Mononuclear cell (primary cell): ENCODE results near the gene NEO1. TPM values are rescaled to one million over a fixed set of nuclear protein-coding genes. Genes with fewer than 3 reads are reported as not detected.
"Not testable (repeated sequence)": the region's sequence is repeated elsewhere in the genome, so short reads cannot be mapped to it uniquely, and the experiment has no call there.

Source experiments
- H3K27me3 ChIP-seq: 2 replicates; pipeline ENCODE4 v1.6.0; 2011; ENCODE audit warnings: low read length, control low read depth; ENCODE audit not compliant: insufficient read depth
- H3K4me1 ChIP-seq: 2 replicates; pipeline ENCODE4 v1.5.1; 2011; ENCODE audit warnings: mild to moderate bottlenecking, low read length, control low read depth; ENCODE audit not compliant: insufficient read depth
- H3K4me3 ChIP-seq: 2 replicates; pipeline ENCODE4 v1.5.1; 2011; ENCODE audit warnings: mild to moderate bottlenecking, low read length, moderate library complexity
- H3K9me3 ChIP-seq: 2 replicates; pipeline ENCODE4 v1.5.1; 2011; ENCODE audit warnings: low read depth, mild to moderate bottlenecking, control low read depth, low read length
- total RNA-seq: library from RNA; depleted of rRNA; stranded (reverse); fragments of >200 nt; gene quantifications from one replicate; pipeline ENCODE4 v1.2.3, GENCODE V29; 2012

Gene NEO1
- total RNA-seq, 1 donor = 9.6 TPM

GRCh38 chr15:73161546-73161945 is 109.3 kb downstream of the NEO1 start:
- H3K27me3 ChIP-seq = no peaks in the 10 kb centered on the region
- no peaks in the 10 kb centered on the region for H3K9me3 ChIP-seq
- no peak overlapping the region for H3K4me3 ChIP-seq
- H3K4me1 ChIP-seq = no peaks in the 10 kb centered on the region

GRCh38 chr15:73165435-73165834 is 113.2 kb downstream of the NEO1 start:
- Histone ChIP-seq H3K4me3 (no peak overlapping the region), H3K9me3 (no peaks in the 10 kb centered on the region), H3K27me3 (no peaks in the 10 kb centered on the region), H3K4me1 (no peaks in the 10 kb centered on the region)

GRCh38 chr15:73165844-73166243 is 113.6 kb downstream of the NEO1 start:
- H3K27me3 ChIP-seq = no peaks in the 10 kb centered on the region
- H3K4me3 ChIP-seq = no peak overlapping the region
- no peaks in the 10 kb centered on the region for H3K4me1 ChIP-seq
- no peaks in the 10 kb centered on the region for H3K9me3 ChIP-seq

- not testable (repeated sequence) for H3K4me1 ChIP-seq, H3K4me3 ChIP-seq, H3K9me3 ChIP-seq, H3K27me3 ChIP-seq
Measured at GRCh38 chr15:73166711-73167110, 114.4 kb downstream of the NEO1 start.

- Histone ChIP-seq H3K27me3 (no peaks in the 10 kb centered on the region), H3K9me3 (no peaks in the 10 kb centered on the region), H3K4me3 (no peak overlapping the region), H3K4me1 (no peaks in the 10 kb centered on the region)
Measured at GRCh38 chr15:73168487-73168886, 116.2 kb downstream of the NEO1 start.

GRCh38 chr15:73171711-73172110 is 119.4 kb downstream of the NEO1 start:
- Histone ChIP-seq H3K27me3 (no peaks in the 10 kb centered on the region), H3K4me1 (no peaks in the 10 kb centered on the region), H3K4me3 (no peak overlapping the region), H3K9me3 (no peaks in the 10 kb centered on the region)

- Histone ChIP-seq H3K4me1 (no peaks in the 10 kb centered on the region), H3K27me3 (no peaks in the 10 kb centered on the region), H3K4me3 (no peak overlapping the region), H3K9me3 (no peaks in the 10 kb centered on the region)
Measured at GRCh38 chr15:73172508-73172907, 120.2 kb downstream of the NEO1 start.

- Histone ChIP-seq H3K27me3 (no peaks in the 10 kb centered on the region), H3K4me1 (no peaks in the 10 kb centered on the region), H3K4me3 (no peak overlapping the region), H3K9me3 (no peaks in the 10 kb centered on the region)
Measured at GRCh38 chr15:73174171-73174570, 121.9 kb downstream of the NEO1 start.

GRCh38 chr15:73175382-73175781 is 123.1 kb downstream of the NEO1 start:
- no peak overlapping the region for H3K4me3 ChIP-seq

GRCh38 chr15:73176598-73176997 is 124.3 kb downstream of the NEO1 start:
- H3K4me3 ChIP-seq = no peak overlapping the region
- no peaks in the 10 kb centered on the region for H3K27me3 ChIP-seq
- no peaks in the 10 kb centered on the region for H3K9me3 ChIP-seq
- no peaks in the 10 kb centered on the region for H3K4me1 ChIP-seq

More at GRCh38 chr15:73175382-73175781, 123.1 kb downstream of the NEO1 start:
- no peaks in the 10 kb centered on the region for H3K4me1 ChIP-seq
- no peaks in the 10 kb centered on the region for H3K27me3 ChIP-seq
- H3K9me3 ChIP-seq = no peaks in the 10 kb centered on the region

GRCh38 chr15:73183071-73183470 is 130.8 kb downstream of the NEO1 start:
- no peak overlapping the region for H3K4me3 ChIP-seq
- no peaks in the 10 kb centered on the region for H3K27me3 ChIP-seq
- no peaks in the 10 kb centered on the region for H3K4me1 ChIP-seq
- H3K9me3 ChIP-seq = no peaks in the 10 kb centered on the region

- Histone ChIP-seq H3K4me3 (no peak overlapping the region), H3K4me1 (no peaks in the 10 kb centered on the region), H3K27me3 (no peaks in the 10 kb centered on the region), H3K9me3 (no peaks in the 10 kb centered on the region)
Measured at GRCh38 chr15:73190189-73190601, 137.9 kb downstream of the NEO1 start.

GRCh38 chr15:73195166-73195565 is 142.9 kb downstream of the NEO1 start:
- no peak overlapping the region for H3K4me3 ChIP-seq
- H3K27me3 ChIP-seq = no peaks in the 10 kb centered on the region
- no peaks in the 10 kb centered on the region for H3K4me1 ChIP-seq
- no peaks in the 10 kb centered on the region for H3K9me3 ChIP-seq

GRCh38 chr15:73196113-73196512 is 143.8 kb downstream of the NEO1 start:
- Histone ChIP-seq H3K9me3 (no peaks in the 10 kb centered on the region), H3K4me3 (no peak overlapping the region), H3K27me3 (no peaks in the 10 kb centered on the region), H3K4me1 (no peaks in the 10 kb centered on the region)

- Histone ChIP-seq H3K4me1 (no peaks in the 10 kb centered on the region), H3K4me3 (no peak overlapping the region), H3K9me3 (peaks cover 11% of the 10 kb centered on the region), H3K27me3 (no peaks in the 10 kb centered on the region)
Measured at GRCh38 chr15:73200339-73200738, 148.1 kb downstream of the NEO1 start.

GRCh38 chr15:73210630-73211029 is 158.4 kb downstream of the NEO1 start:
- Histone ChIP-seq H3K27me3 (peaks cover 3% of the 10 kb centered on the region), H3K4me1 (no peaks in the 10 kb centered on the region), H3K9me3 (no peaks in the 10 kb centered on the region), H3K4me3 (no peak overlapping the region)

GRCh38 chr15:73212424-73212823 is 160.2 kb downstream of the NEO1 start:
- Histone ChIP-seq H3K9me3 (no peaks in the 10 kb centered on the region), H3K4me1 (no peaks in the 10 kb centered on the region), H3K27me3 (no peaks in the 10 kb centered on the region), H3K4me3 (no peak overlapping the region)
